Inflammatory macrophage treated with lipopolysaccharide for 4 hours (primary cell): ENCODE measurements around the gene TMIGD1.

Source experiments
- DNase-seq: peaks from one replicate; pipeline ENCODE4 v3.0.0-alpha.2; 2020

The TMIGD1 gene

GRCh38 chr17:30275911-30276310 lies 57.9 kb downstream of the TMIGD1 start:
- DNase-seq = no peak

DNA sequence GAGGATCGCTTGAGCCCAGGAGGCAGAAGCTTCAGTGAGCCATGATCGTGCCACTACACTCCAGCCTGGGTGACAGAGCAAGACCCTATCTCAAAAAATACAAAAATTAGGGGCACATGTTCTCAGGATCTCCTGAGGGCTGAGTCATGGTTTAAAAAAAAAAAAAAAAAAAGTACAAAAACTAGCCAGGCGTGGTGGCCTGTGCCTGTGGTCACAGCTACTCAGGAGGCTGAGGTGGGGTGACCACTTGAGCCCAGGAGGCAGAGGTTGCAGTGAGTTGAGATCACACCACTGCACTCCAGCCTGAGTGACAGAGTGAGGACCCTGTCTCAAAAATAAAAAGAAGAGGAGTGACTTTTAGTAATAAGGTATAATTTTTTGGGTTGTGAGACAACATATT lies 59.0 kb downstream of the TMIGD1 start:
- DNase-seq = no peak

DNA sequence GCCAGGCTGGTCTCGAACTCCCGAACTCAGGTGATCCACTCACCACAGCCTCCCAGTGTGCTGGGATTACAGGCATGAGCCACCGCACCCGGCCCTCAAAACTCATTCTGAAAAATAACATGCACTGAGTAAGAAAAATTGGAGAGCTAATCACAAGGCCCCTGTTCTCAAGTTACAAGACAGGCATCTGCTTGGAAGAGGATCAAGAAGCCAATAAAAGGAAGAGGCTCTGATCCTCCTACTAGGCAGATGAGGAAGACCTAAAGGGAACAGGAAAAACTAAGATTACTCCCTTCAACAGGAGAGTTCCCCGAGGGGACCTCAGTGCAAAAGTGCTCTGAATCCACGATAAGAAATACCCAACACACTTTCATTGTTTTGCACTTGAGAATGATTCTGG lies 60.5 kb downstream of the TMIGD1 start:
- DNase-seq = no peak

- DNase-seq = no peak
These were observed 62.8 kb downstream of the TMIGD1 start for GRCh38 chr17:30271102-30271501.

DNA sequence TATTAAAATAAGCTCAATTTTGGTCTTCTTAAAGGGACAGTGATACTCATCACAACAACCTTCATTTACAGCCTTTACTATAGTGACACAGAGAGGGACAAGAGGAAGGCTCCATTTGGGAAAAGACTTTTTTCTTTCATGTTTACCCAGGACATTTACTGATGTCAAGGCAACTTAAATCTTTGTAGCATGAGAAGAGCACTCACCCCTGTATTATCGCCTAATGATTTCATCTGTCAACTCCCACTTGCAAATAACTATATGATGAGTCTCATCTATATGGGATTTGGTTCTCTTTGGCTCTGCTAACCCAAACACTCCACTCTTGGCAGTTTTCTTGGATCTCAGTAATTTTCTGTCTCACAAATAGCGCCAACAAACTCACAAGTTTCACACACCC lies 66.2 kb downstream of the TMIGD1 start:
- no peak for DNase-seq
